Memory B cell (primary cell): ENCODE data around the gene C9orf72.
A peak's percentile ranks its signal among the peaks of the same experiment; 100 is the strongest.

ENCODE experiments used
- ATAC-seq: fragments of 150-1000 bp; cut with Tn5 transposase; 2 replicates; pipeline ENCODE4 v1.10.0; 2021; ENCODE audit warnings: low read depth, mild to moderate bottlenecking, moderate library complexity
- DNase-seq, 2 donors: peaks; one replicate each; pipeline ENCODE4 v3.0.0; 2022; ENCODE audit warnings: low spot score in 2 of 2
- H3K27ac Mint-ChIP-seq: one replicate; pipeline ENCODE4 v1.8.0; 2022; ENCODE audit warnings: mild to moderate bottlenecking, moderate library complexity, mixed read lengths
- H3K27me3 Mint-ChIP-seq: one replicate; pipeline ENCODE4 v1.8.0; 2022; ENCODE audit warnings: mixed read lengths
- H3K36me3 Mint-ChIP-seq: one replicate; pipeline ENCODE4 v1.8.0; 2022; ENCODE audit warnings: mild to moderate bottlenecking, mixed read lengths
- H3K4me1 Mint-ChIP-seq: one replicate; pipeline ENCODE4 v1.8.0; 2022; ENCODE audit warnings: mixed read lengths
- H3K4me3 Mint-ChIP-seq: one replicate; pipeline ENCODE4 v1.8.0; 2022; ENCODE audit warnings: mild to moderate bottlenecking, moderate library complexity, mixed read lengths
- H3K9me3 Mint-ChIP-seq: one replicate; pipeline ENCODE4 v1.8.0; 2022; ENCODE audit warnings: mixed read lengths

Gene C9orf72

DNA sequence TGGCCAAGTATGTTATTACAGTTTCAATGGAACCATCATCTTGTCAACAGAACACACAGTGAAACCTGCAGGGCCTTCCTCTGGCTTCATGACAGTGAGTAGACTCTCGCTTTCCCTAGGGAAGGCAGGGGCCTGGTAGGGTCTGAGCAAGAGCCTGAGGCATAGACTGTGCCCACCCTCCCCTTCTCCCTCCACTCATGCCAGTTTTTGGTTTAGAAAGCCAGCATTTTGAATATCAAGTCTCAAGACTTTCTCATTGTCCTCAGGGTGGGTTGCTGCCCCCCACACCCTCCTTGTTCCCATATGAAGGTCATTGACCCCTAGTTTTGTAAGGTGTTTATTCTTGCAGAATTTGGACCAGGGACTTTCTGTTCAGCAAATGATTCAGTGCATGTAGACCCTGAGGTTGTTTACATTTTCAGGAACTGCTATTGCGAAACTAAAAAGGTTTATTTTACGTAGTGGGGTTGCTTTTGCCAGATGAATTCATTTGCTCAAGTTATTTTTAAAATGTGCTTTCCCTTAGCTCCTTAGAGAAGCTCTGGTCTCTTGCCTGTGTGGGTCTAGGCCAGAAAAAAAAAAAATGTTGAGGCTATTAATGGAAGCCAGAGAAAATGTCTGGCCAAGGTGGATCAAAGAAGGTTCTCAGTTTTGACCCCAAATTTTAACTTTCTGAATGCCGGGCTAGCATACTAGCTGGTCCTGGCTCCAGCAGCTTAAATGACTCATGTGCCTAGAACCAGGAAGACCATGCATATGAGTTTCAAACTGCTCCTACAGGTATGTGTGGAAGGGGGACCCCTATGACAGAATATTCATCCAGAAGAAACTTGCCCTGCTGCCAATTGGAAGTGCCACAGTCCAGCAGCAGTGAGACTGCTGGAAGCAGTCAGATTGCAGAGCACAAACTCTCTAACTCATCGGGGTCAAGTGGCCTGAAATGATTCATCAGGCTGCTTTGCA is 33.5 kb downstream of the C9orf72 start:
- H3K27me3 Mint-ChIP-seq, result no peaks in the 10 kb centered on the region
- peaks cover 9% of the 10 kb centered on the region for H3K4me1 Mint-ChIP-seq
- no peak overlapping the region for H3K4me3 Mint-ChIP-seq
- peaks cover 16% of the 10 kb centered on the region for H3K36me3 Mint-ChIP-seq
- DNase-seq (no peak), ATAC-seq (no peak)
- H3K9me3 Mint-ChIP-seq, result no peaks in the 10 kb centered on the region
- H3K27ac Mint-ChIP-seq, result no peak overlapping the region

DNA sequence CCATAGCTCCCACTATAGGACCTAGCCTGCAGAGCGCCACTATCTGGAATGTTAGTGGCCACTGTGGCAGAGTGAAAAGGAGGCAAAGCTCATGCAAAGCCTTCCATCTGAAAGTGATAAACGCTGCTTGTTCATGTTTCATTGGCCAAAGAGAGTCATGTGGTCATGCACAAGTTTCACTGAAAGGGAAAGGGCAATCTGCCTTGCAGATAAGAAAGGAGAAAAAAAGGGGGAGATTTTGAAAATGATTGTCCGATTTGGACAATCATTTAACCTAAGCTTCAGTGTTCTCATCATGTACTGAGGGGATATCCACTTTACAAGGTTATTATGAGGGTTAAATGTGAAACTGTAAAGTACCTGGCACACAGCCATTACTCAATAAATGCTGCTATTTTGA is 34.6 kb downstream of the C9orf72 start:
- Mint-ChIP-seq H3K4me3 (no peak overlapping the region), H3K27ac (peak overlapping the region; percentile 36), H3K9me3 (no peaks in the 10 kb centered on the region), H3K27me3 (no peaks in the 10 kb centered on the region), H3K4me1 (peaks cover 17% of the 10 kb centered on the region), H3K36me3 (peaks cover 11% of the 10 kb centered on the region)
- DNase-seq (no peak), ATAC-seq (no peak)

DNA sequence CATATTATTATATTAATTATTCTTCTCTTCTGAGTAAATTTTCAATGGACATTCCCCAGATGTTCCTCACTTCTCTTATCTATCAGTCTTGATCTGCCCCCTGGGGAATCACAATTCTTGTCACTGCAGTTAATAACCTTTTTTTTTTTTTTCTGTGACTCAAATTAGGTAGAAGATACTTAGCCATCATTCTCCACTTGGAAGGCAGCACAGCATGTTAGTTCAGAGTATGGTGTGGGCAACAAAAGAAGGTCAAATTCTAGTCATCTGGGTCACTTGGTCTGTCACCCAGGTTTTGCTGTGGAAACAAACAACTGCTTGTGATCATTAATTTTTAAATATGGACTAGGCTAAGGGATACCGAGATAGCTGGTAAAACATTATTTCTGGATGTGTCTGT is 35.5 kb downstream of the C9orf72 start:
- ATAC-seq (no peak), DNase-seq (no peak)
- peaks cover 19% of the 10 kb centered on the region for H3K4me1 Mint-ChIP-seq
- H3K4me3 Mint-ChIP-seq, result no peak overlapping the region
- no peaks in the 10 kb centered on the region for H3K27me3 Mint-ChIP-seq
- H3K27ac Mint-ChIP-seq, result no peak overlapping the region
- H3K9me3 Mint-ChIP-seq, result no peaks in the 10 kb centered on the region
- H3K36me3 Mint-ChIP-seq, result peaks cover 8% of the 10 kb centered on the region

DNA sequence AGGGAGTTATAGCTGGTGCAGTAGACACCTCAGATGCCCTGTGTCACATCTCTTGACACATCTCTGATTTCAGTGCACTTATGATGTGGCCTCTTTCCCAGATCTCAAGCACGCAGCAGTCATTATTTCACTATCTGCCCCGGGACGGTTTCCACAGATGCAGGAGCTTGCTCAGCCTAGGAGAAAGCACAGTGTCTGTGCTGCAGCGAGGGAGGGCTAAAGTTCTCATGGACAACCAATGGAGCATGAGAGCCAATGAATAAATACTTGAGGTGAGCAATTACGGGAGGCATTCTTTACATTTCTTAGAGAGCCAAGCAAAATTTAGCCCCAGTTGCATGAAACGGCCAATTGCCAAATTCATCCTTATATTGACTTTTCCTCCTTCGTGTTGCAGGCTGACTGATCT is 36.2 kb downstream of the C9orf72 start:
- Mint-ChIP-seq H3K4me1 (peaks cover 19% of the 10 kb centered on the region), H3K27me3 (no peaks in the 10 kb centered on the region), H3K27ac (no peak overlapping the region), H3K9me3 (no peaks in the 10 kb centered on the region), H3K36me3 (peaks cover 8% of the 10 kb centered on the region), H3K4me3 (no peak overlapping the region)
- ATAC-seq (no peak), DNase-seq (no peak)

DNA sequence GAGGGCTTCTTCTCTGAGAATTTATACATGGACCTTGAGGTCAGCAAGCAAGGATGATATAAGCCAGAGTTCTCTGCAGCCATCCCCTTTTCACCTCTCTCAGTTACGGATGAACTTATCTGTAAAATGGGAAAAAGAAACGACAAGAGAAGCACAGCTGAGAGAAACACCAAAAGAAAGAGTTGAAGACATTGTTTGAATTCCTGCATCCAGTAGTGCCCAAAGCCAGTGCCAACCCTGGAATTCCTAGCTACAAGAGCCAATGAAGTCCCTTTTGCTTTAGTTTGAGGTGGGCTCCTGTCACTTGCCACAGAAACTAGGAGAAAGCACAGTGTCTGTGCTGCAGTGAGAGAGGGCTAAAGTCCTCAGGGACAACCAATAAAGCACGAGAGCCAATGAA is 37.1 kb downstream of the C9orf72 start:
- H3K4me3 Mint-ChIP-seq, result no peak overlapping the region
- DNase-seq (no peak), ATAC-seq (no peak)
- no peak overlapping the region for H3K27ac Mint-ChIP-seq
- H3K27me3 Mint-ChIP-seq, result no peaks in the 10 kb centered on the region
- no peaks in the 10 kb centered on the region for H3K9me3 Mint-ChIP-seq
- H3K36me3 Mint-ChIP-seq, result peaks cover 5% of the 10 kb centered on the region
- H3K4me1 Mint-ChIP-seq, result peaks cover 19% of the 10 kb centered on the region

DNA sequence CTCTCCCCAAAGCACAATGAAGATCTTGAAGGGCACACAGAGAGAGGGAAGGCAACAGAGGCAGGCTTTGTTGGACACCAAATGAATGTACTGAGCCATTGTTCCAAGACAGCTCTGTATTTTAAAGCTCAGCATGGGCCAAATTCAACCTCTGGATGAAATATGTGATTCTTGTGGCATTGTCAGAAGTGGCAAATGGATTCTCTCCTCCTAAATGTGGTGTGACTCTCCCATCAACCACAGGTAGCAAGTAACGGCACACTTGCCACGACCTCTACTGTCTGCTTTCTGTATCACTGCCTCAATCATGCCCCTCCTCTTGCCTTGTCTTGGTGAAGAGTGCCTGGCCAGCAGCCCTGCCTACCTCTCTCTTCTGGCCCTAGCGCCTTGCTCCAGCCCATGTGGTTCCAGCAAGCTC is 37.6 kb downstream of the C9orf72 start:
- ATAC-seq, result peak; percentile 84
- H3K27me3 Mint-ChIP-seq, result no peaks in the 10 kb centered on the region
- peaks cover 19% of the 10 kb centered on the region for H3K4me1 Mint-ChIP-seq
- peaks cover 2% of the 10 kb centered on the region for H3K36me3 Mint-ChIP-seq
- H3K9me3 Mint-ChIP-seq, result no peaks in the 10 kb centered on the region
- peak overlapping the region; percentile 38 for H3K27ac Mint-ChIP-seq
- DNase-seq, result peak; percentile 11 to 14
- no peak overlapping the region for H3K4me3 Mint-ChIP-seq

DNA sequence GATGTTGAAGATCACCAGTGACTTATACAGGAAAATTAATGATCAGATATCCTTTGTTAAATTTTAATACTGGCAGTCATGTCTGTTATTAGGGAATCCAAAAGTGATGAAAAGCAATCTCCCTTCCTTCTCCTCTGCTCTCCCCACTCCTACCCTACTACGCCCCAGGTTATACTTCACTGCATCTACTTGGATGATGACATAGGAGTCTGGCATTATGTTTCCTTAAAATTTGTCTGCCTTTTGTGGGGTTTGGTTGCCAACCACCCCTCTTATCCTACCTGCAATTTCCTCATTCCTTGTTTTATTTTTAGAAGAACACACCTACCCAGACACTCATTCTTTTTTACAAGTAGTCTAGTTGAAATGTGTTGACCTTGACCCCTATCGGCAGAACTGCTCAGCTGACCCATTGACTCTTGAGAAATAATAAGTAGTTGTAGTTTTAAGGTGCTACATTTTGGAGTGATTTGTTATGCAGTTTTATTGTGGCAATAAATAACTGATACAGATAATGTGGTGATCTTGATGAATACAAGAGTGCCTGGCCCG is 38.5 kb downstream of the C9orf72 start:
- DNase-seq, result no peak
- H3K4me1 Mint-ChIP-seq, result peaks cover 20% of the 10 kb centered on the region
- peak overlapping the region; percentile 12 for H3K27ac Mint-ChIP-seq
- ATAC-seq, result no peak
- H3K36me3 Mint-ChIP-seq, result peaks cover 2% of the 10 kb centered on the region
- H3K27me3 Mint-ChIP-seq, result no peaks in the 10 kb centered on the region
- H3K4me3 Mint-ChIP-seq, result no peak overlapping the region
- no peaks in the 10 kb centered on the region for H3K9me3 Mint-ChIP-seq

DNA sequence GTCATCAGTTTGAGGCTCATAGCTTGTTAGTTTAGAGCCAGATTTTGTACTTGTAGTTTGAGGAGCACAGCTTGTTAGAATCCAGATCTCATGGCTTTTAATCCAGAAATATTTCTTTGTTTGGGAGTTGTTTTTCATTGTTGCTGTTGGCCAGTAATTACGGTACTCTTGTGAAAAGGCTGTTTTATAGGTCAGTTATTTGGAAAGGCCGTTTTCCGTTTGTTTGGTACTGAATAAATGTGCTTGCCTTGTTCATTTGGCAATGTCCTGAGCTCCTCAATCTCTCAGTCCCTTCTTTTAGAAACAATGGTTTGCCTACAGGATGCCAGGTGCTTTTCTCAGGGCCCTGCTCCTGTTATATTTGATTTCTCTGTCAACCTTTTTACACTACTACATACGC is 39.1 kb downstream of the C9orf72 start:
- Mint-ChIP-seq H3K27ac (peak overlapping the region; percentile 12), H3K27me3 (no peaks in the 10 kb centered on the region), H3K36me3 (peaks cover 2% of the 10 kb centered on the region)

DNA sequence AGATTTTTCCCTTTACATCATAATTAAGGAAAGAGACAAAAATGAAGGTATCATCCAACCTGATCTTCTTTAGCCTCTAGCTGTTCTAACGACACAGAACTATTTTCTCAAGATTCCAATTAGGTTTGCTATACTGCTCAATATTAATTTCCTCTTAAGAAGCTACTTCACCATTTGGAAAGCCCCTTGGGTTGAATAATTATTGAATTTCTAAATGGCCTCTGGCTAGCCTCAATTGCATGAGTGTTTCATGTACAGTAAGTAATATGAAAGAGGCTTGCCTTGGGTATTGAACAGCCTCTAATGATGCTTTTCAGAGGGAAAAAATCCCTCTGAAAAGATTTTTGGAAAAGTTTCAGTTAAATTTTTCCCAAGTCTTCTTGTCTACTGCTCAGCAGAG is 40.0 kb downstream of the C9orf72 start:
- DNase-seq, result no peak
- Mint-ChIP-seq H3K36me3 (peaks cover 2% of the 10 kb centered on the region), H3K4me3 (no peak overlapping the region), H3K27me3 (no peaks in the 10 kb centered on the region), H3K27ac (no peak overlapping the region), H3K9me3 (no peaks in the 10 kb centered on the region), H3K4me1 (peaks cover 21% of the 10 kb centered on the region)
- no peak for ATAC-seq

More for the DNA sequence above, 39.1 kb downstream of the C9orf72 start:
- ATAC-seq (no peak), DNase-seq (no peak)
- Mint-ChIP-seq H3K9me3 (no peaks in the 10 kb centered on the region), H3K4me3 (no peak overlapping the region), H3K4me1 (peaks cover 21% of the 10 kb centered on the region)

DNA sequence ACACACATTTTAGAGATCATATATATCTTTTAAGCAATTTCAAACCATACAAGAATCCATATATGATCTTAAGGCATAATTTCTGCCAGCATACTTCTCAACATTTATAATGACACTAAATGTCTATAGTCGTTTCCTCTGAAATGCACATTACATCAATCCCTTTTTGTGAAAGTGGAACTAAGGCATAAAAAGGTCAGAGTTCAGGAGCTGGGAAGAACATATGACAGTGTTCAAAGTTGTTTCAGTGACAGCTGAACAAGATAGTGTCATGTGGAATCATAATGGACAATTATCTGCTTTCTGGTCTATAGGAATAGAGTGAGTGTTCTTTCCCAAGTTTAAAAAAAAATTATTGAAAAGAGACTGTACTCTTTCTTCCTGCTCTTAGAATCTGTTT is 41.2 kb downstream of the C9orf72 start:
- Mint-ChIP-seq H3K9me3 (no peaks in the 10 kb centered on the region), H3K36me3 (peaks cover 2% of the 10 kb centered on the region), H3K27ac (peak overlapping the region; percentile 77), H3K4me1 (peaks cover 32% of the 10 kb centered on the region), H3K4me3 (no peak overlapping the region), H3K27me3 (no peaks in the 10 kb centered on the region)
- ATAC-seq, result no peak
- no peak for DNase-seq

DNA sequence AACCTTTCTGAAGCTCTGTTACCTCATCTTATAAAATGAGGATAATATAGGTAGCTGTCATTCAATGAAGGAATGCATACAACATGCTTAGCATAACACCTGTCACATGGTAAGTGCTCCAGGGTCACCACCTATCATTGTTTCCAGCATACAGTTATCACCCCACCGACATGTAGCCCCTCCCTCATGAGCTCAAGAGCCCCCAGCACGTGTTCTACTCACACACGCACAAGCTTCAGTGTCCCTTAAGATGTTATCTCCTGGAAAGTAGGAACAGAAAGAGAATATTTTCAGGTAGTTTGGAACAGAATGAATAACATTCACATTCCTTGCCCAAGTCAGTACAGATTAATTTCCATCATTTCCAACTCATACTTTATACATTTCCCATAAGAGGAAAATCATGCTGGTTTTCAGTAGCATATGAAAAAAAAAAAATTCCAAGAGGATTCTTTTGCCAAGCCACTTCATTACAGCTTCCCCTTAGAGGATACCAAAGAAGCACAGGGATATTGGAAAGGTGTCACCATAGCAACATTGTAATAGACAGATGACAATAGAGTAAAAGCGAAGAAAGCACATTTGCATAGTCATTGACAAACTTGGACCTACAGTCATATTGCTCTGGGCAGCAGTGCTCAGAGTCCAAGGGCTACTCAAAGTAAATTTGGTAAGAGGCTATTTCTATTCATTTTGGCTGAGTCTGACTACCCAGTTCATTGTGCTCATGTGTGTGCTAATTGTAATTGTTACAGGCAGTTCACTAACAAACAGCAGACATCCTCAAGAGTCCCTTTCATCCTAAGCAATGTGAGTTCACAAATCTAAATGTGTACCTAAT is 42.1 kb downstream of the C9orf72 start:
- no peak for ATAC-seq

DNA sequence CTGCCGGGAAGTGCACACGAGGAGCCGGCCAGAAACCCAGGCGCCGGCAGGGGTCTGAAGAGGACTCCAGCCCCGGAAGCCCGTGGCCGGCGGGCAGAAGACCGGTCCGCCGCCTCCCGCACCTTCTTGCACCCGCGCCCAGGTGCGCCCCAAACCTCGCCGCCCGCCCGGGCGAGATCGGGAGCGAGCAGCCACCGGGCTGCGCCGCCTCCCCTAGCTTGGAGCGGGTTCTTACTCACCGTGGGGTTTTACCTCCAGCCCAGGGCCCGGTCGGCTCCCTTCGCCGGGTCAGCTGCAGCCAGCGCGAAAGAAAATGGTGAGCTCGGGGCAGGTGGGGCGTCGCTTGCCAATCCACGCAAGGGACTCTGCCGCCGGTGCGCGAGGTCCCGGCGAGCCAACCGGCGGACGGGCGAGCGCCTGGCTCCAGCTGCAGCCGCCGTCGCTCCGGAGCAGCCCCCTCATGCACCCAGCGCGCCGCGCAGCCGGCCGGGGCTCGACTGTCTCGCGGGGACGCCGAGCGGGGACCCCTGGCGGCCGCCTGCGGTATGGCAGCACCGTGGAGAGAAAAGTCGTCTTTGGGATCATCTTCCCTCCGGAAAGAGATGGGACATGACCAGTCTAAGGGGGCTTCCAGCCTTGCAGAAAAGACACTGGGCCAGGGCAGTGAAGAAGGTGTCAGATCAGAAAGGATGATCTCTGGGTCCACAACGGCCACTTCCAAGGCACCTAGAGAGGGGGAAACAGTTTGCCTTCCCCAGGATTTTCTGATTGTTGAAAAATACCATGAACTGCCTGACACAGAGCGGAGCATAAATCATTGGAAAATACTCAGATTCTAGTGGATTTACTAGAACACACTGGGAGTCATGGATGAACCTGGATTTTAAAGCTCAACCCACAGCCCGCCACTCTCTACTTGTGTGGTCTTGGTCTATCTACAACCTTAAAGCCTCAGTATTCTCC is 43.7 kb downstream of the C9orf72 start, which contains the start of gene MOB3B:
Gene MOB3B (minus strand): TSS at position 499 of the 963 bp plus-strand sequence. CDS start 74,264 bp downstream, outside the sequence.
- DNase-seq, result peak; percentile 83 to 85

More for the DNA sequence above, 42.1 kb downstream of the C9orf72 start:
- Mint-ChIP-seq H3K36me3 (peaks cover 2% of the 10 kb centered on the region), H3K27me3 (no peaks in the 10 kb centered on the region), H3K9me3 (no peaks in the 10 kb centered on the region), H3K27ac (no peak overlapping the region), H3K4me1 (peaks cover 37% of the 10 kb centered on the region), H3K4me3 (no peak overlapping the region)
- DNase-seq, result no peak

DNA sequence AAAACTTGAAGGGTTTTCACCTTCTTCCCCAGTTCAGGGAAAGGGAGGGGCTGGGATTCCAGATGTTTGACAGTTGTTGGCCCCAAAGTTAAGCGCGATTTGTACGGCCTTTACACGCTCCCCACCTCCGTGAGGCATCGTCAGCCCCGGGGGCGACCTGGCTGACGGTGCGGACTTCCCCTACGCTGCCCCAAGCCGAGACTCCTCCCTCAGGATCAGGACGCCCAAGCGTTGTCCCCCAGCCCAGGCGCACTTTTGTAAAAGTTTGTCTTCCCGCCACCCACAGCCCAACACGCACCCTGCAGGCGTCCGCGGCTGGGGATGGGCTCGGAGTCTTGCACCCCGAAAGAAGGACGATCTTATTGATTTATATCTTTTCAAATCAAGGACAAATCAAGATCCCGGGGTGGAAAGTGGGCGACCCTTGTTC is 44.4 kb downstream of the C9orf72 start:
- Mint-ChIP-seq H3K36me3 (peaks cover 5% of the 10 kb centered on the region), H3K9me3 (no peaks in the 10 kb centered on the region)
- peak; percentile 64 for ATAC-seq

More for the DNA sequence above, 43.7 kb downstream of the C9orf72 start, which contains the start of gene MOB3B:
- Mint-ChIP-seq H3K27ac (peak within 1 kb of the TSS; percentile 95), H3K36me3 (peaks cover under 1% of the 10 kb centered on the region), H3K4me3 (peak within 1 kb of the TSS; percentile 97), H3K27me3 (no peaks in the 10 kb centered on the region), H3K9me3 (no peaks in the 10 kb centered on the region), H3K4me1 (peaks cover 36% of the 10 kb centered on the region)
- peak; percentile 71 for ATAC-seq

More for the DNA sequence above, 44.4 kb downstream of the C9orf72 start:
- Mint-ChIP-seq H3K27me3 (no peaks in the 10 kb centered on the region), H3K4me3 (peak overlapping the region; percentile 97), H3K27ac (peak overlapping the region; percentile 95), H3K4me1 (peaks cover 36% of the 10 kb centered on the region)
- peak in 1 of 2 donors; percentile 58 for DNase-seq
